ENCODE data around the gene PDE4B.

GRCh38 chr1:66231681-66232463 is 439.2 kb downstream of the PDE4B start:
- TF ChIP-seq, protein P1, sequence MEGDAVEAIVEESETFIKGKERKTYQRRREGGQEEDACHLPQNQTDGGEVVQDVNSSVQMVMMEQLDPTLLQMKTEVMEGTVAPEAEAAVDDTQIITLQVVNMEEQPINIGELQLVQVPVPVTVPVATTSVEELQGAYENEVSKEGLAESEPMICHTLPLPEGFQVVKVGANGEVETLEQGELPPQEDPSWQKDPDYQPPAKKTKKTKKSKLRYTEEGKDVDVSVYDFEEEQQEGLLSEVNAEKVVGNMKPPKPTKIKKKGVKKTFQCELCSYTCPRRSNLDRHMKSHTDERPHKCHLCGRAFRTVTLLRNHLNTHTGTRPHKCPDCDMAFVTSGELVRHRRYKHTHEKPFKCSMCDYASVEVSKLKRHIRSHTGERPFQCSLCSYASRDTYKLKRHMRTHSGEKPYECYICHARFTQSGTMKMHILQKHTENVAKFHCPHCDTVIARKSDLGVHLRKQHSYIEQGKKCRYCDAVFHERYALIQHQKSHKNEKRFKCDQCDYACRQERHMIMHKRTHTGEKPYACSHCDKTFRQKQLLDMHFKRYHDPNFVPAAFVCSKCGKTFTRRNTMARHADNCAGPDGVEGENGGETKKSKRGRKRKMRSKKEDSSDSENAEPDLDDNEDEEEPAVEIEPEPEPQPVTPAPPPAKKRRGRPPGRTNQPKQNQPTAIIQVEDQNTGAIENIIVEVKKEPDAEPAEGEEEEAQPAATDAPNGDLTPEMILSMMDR (conservative IDR thresholded peaks at IDR 0.05; ENCODE audit: low read depth, low read length), result no peak
- TF ChIP-seq EZH2 (IDR thresholded peaks at IDR 0.05; ENCODE audit: low read length, unreplicated experiment), result no peak

All from PC-3 (cell line).